HepG2 (cell line): ENCODE measurements around the gene CAMTA1. TPM values are rescaled to one million over a fixed set of nuclear protein-coding genes. Genes with fewer than 3 reads are reported as not detected.

Source experiments
- ADNP ChIP-seq: sonication (generic); formaldehyde crosslinking; IDR thresholded peaks from 2 replicates; pipeline ENCODE4 v1.4.0; 2020; ENCODE audit warnings: missing genetic modification reagents
- AGO1 ChIP-seq: fragments of 200-400 bp; formaldehyde crosslinking; IDR thresholded peaks from 2 replicates; pipeline ENCODE4 v1.6.1; 2017; ENCODE audit warnings: mild to moderate bottlenecking, low read depth, low read length, moderate library complexity; ENCODE audit not compliant: poor library complexity, severe bottlenecking
- ARNT2 ChIP-seq: sonication (generic); formaldehyde crosslinking; IDR thresholded peaks from 2 replicates; pipeline ENCODE4 v1.8.0; 2022; ENCODE audit warnings: mild to moderate bottlenecking, low read depth, missing genetic modification reagents, moderate library complexity
- FLYWCH1 ChIP-seq: sonication (generic); formaldehyde crosslinking; IDR thresholded peaks from 2 replicates; pipeline ENCODE4 v1.8.1; 2023; ENCODE audit warnings: mild to moderate bottlenecking, missing genetic modification reagents
- HIC2 ChIP-seq: sonication (generic); formaldehyde crosslinking; IDR thresholded peaks from 2 replicates; pipeline ENCODE4 v1.9.0; 2022; ENCODE audit warnings: low read depth, missing genetic modification reagents
- KDM2A ChIP-seq: sonication (generic); formaldehyde crosslinking; IDR thresholded peaks from 2 replicates; pipeline ENCODE4 v1.4.0; 2020; ENCODE audit warnings: low read depth, missing genetic modification reagents, borderline replicate concordance
- MEIS2 ChIP-seq: sonication (generic); formaldehyde crosslinking; IDR thresholded peaks from 2 replicates; pipeline ENCODE4 v1.9.0; 2021; ENCODE audit warnings: mild to moderate bottlenecking, missing genetic modification reagents
- MIXL1 ChIP-seq: IDR thresholded peaks from 2 replicates; pipeline ENCODE4 v1.6.1; 2016
- MYNN ChIP-seq: sonication (generic); formaldehyde crosslinking; IDR thresholded peaks from 2 replicates; pipeline ENCODE4 v1.4.0; 2020; ENCODE audit warnings: mild to moderate bottlenecking, low read depth, missing genetic modification reagents
- NFE2L2 ChIP-seq: fragments of 150-350 bp; IDR thresholded peaks from 2 replicates; pipeline ENCODE4 v1.6.1; 2014; ENCODE audit warnings: low read length
- SNAI1 ChIP-seq: sonication (generic); formaldehyde crosslinking; IDR thresholded peaks from 2 replicates; pipeline ENCODE4 v1.5.0; 2020; ENCODE audit warnings: mild to moderate bottlenecking, missing genetic modification reagents, borderline replicate concordance
- SYNCRIP ChIP-seq: fragments of 200-400 bp; formaldehyde crosslinking; IDR thresholded peaks from 2 replicates; pipeline ENCODE4 v1.6.1; 2018; ENCODE audit warnings: mild to moderate bottlenecking, low read depth, low read length; ENCODE audit not compliant: insufficient read depth
- ZBTB2 ChIP-seq: sonication (generic); formaldehyde crosslinking; IDR thresholded peaks from 2 replicates; pipeline ENCODE4 v1.8.0; 2022; ENCODE audit warnings: low read depth, missing genetic modification reagents
- ZBTB7A ChIP-seq: sonication (generic); formaldehyde crosslinking; IDR thresholded peaks from 2 replicates; pipeline ENCODE4 v1.8.0; 2022; ENCODE audit warnings: mild to moderate bottlenecking, missing genetic modification reagents
- ZFP41 ChIP-seq: sonication (generic); formaldehyde crosslinking; IDR thresholded peaks from 2 replicates; pipeline ENCODE4 v1.4.0; 2020; ENCODE audit warnings: mild to moderate bottlenecking, missing genetic modification reagents, borderline replicate concordance
- ZFYVE20 ChIP-seq: sonication (generic); formaldehyde crosslinking; IDR thresholded peaks from 2 replicates; pipeline ENCODE4 v1.8.0; 2023; ENCODE audit warnings: low read depth, mild to moderate bottlenecking, moderate library complexity, missing genetic modification reagents, borderline replicate concordance
- ZMYM4 ChIP-seq: sonication (generic); formaldehyde crosslinking; IDR thresholded peaks from 2 replicates; pipeline ENCODE4 v1.8.1; 2023; ENCODE audit warnings: mild to moderate bottlenecking, missing genetic modification reagents
- ZNF10 ChIP-seq: sonication (generic); formaldehyde crosslinking; IDR thresholded peaks from 2 replicates; pipeline ENCODE4 v1.4.0; 2020; ENCODE audit warnings: mild to moderate bottlenecking, low read depth, missing genetic modification reagents, borderline replicate concordance
- ZNF33B ChIP-seq: sonication (generic); formaldehyde crosslinking; IDR thresholded peaks from 2 replicates; pipeline ENCODE4 v1.5.1; 2020; ENCODE audit warnings: mild to moderate bottlenecking, missing genetic modification reagents
- ZNF549 ChIP-seq: sonication (generic); formaldehyde crosslinking; IDR thresholded peaks from 2 replicates; pipeline ENCODE4 v1.5.0; 2020; ENCODE audit warnings: missing genetic modification reagents
- ZNF614 ChIP-seq: IDR thresholded peaks from 2 replicates; pipeline ENCODE4 v1.6.1; 2018; ENCODE audit warnings: missing biosample characterization, missing genetic modification reagents, inconsistent platforms, borderline replicate concordance
- ZNF687 ChIP-seq: sonication (generic); formaldehyde crosslinking; IDR thresholded peaks from 2 replicates; pipeline ENCODE4 v1.5.1; 2020; ENCODE audit warnings: mild to moderate bottlenecking, missing genetic modification reagents, moderate library complexity
- ZNF841 ChIP-seq: sonication (generic); formaldehyde crosslinking; IDR thresholded peaks from 2 replicates; pipeline ENCODE4 v1.8.1; 2023; ENCODE audit warnings: missing genetic modification reagents, borderline replicate concordance
- polyA plus RNA-seq, 8 experiments: library from polyadenylated mRNA; depleted of rRNA in 3 of 8; stranded (reverse) in 7 of 8; unstranded in 1 of 8; fragments of >200 nt; fragmentation: Illumina TruSeq in 4 of 8; extraction: Trizol in 4 of 8; gene quantifications; 2 replicates each; pipeline versions ENCODE4 v1.2.1 to v1.2.3, GENCODE V29; 2011 to 2016; ENCODE audit warnings: low read depth in 4 of 8, missing spikeins in 1 of 8, mixed read lengths in 1 of 8; ENCODE audit not compliant: insufficient read depth in 1 of 8
- total RNA-seq, 5 experiments: library from RNA; depleted of rRNA; stranded (reverse); fragments of >200 nt; fragmentation: Illumina TruSeq; extraction: Trizol; gene quantifications; 2 replicates each; pipeline ENCODE4 v1.2.3, GENCODE V29; 2016; ENCODE audit warnings: low read depth in 1 of 5

The CAMTA1 gene
- total and polyA plus RNA-seq, 2 of the 13 experiments (the other 11 are each of a cell fraction or from before 2014, with no cell fraction given): 25.0 to 36.4 TPM

- TF ChIP-seq ZMYM4 (CRISPR knock-in tag) (no peak), HIC2 (no peak), KDM2A (peak; percentile 26; the same call in 1 of the 2 replicates), ZNF841 (CRISPR knock-in tag) (no peak), SYNCRIP (no peak), ZBTB2 (CRISPR knock-in tag) (0 out of 2 replicates have a peak, but pooled peaks have one; percentile 32), MIXL1 (CRISPR knock-in tag) (no peak), MEIS2 (CRISPR knock-in tag) (no peak), ADNP (CRISPR knock-in tag) (no peak), FLYWCH1 (CRISPR knock-in tag) (no peak), ZFP41 (CRISPR knock-in tag) (no peak), AGO1 (no peak), NFE2L2 (no peak), ZFYVE20 (CRISPR knock-in tag) (no peak), ZNF687 (peak; percentile 28; the same call in 1 of the 2 replicates), SNAI1 (CRISPR knock-in tag) (no peak), ZNF10 (CRISPR knock-in tag) (no peak), ZNF549 (CRISPR knock-in tag) (no peak), ZNF614 (no peak), ZNF33B (CRISPR knock-in tag) (no peak), ARNT2 (CRISPR knock-in tag) (no peak), MYNN (CRISPR knock-in tag) (no peak), ZBTB7A (peak; percentile 78; the same call in 1 of the 2 replicates)
These were observed 918.3 kb downstream of the CAMTA1 start (continued) for GRCh38 chr1:7703321-7704213.
